CD4-positive, alpha-beta T cell treated with Interferon gamma for 1 hour (primary cell): Measurements from ENCODE around the gene TPM1.
"Not testable (repeated sequence)": the region's sequence is repeated elsewhere in the genome, so short reads cannot be mapped to it uniquely, and the experiment has no call there.

ENCODE experiments used
- DNase-seq: peaks from one replicate; pipeline ENCODE4 v3.0.0-alpha.2; 2020

The TPM1 gene

DNA sequence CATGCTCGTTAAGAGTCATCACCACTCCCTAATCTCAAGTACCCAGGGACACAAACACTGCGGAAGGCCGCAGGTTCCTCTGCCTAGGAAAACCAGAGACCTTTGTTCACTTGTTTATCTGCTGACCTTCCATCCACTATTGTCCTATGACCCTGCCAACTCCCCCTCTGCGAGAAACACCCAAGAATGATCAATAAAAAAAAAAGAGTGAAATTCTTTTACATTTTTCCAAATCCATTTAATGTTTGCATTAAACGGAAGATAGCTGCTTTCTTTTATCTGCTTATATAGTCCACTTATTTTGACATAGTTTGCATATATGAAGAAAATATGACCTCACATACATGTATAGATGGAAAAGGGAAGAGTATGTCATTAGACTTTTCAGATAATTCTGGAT lies 57.0 kb downstream of the TPM1 start:
- DNase-seq, result not testable (repeated sequence)

DNA sequence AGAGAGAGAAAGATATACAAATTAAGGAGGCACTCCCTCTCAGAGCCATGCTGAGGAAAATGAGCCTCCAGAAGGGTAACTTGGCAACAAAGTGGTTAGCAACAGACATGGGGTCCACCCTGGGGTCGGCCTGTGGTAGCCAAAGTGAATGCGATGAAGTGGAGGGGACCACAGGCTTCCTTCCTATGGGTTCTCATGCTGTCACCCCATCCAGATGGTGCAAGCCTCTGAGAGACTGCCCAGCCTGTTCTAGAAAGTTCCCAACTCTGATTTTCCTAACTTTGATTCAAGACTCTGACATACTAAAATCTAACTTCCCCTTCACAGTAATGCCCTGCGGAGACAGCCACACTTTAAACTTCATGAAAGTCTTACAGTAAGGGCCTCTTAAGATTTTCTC lies 60.9 kb downstream of the TPM1 start:
- no peak for DNase-seq

DNA sequence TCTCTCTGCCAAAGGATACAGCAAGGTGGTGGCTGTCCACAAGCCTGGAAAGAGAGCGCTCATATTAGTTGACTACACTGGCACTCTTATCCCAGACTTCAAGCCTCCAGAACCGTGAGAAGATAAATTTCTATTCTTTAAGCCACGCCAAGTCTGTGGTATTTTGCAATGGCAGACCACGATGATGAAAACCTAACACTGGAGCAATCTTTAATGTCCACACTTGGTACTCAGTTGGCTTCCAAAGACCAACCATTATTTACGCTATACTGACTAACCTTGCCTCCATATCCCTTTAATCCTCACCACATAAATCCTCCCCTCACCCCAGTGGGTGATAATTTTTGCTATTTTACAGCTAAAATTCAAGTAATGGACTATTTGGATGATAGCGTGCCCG lies 62.2 kb downstream of the TPM1 start:
- DNase-seq, result no peak

DNA sequence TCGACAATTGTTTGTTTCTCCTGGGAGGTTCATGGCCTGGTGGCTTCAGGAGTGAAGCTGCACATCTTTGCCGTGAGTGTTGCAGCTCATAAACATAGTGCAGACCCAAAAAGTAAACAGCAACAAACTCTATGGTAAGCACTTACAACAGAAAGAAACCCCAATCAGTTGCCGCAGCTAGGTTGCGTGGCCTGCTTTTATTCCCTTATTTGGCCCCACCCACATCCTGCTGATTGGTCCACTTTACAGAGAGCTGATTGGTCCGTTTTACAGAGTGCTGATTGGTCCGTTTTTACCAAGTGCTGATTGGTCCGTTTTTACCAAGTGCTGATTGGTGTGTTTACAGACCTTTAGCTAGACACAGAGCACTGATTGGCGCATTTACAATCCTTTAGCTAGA lies 62.8 kb downstream of the TPM1 start:
- DNase-seq, result peak; percentile 21

DNA sequence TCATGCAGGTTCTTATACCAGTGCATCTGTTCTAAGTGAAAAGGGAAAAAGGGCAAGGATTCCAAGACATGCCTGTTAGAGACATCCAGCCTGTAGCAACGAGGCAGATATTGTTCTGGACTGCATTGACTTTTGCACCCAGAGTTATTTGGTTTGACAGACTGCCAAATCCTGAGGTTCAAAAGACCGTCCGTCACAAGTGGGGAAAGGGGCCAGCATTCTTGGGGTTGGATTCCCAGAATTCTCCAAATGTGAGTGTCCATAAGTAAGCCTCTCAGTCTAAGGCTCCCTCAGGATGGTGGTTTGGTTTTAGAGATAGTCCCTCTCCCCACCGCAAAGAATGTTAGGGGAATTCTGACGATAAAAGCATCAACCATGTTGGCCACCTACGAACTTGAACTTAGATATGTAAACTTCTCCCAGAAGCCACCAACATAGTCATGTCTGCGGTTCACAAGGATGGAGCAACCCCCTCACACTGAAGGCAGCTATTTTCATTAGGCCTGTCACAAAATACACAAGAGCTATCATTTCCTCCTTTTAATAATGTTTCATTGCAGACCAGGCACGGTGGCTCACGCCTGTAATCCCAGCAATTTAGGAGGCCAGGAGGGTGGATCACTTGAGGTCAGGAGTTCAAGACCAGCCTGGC lies 65.5 kb downstream of the TPM1 start:
- no peak for DNase-seq

DNA sequence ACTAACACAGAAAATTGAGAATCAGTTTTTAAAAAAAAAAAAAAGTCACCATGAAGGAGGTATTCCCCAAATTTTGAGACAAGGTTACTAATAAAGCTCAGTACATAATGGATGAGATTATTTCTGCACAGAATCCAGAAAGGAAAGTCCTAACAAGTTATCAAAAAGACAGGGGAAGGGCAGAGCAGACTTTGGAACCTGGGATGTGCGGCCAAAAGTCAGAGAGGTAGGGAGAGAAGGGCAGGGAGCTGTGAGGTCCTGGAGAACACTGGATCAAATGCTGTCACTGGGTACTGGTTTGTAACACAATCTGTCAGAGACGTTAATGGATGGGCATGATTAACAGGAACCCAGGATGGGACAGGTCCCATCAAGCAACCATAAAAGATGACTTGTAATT lies 67.0 kb downstream of the TPM1 start:
- DNase-seq, result no peak

DNA sequence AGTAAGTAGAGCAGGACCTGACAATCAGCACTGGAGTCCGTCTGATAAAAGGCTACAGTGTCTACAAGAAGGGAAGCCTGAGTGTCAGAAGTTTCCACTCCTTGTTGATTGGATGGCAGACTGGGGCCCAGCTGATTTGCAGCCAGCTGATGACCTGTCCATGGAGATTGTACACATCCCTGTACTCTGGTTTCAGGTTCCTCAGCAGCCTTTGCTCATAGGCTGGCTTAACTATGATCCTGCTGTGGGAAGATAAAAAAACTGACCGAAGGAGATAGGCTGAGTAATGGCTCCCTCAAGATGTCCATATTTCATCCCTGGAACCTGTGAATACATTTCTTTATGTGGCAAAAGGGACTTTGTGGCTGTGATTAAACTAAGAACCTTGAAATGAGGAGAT lies 67.4 kb downstream of the TPM1 start:
- no peak for DNase-seq

DNA sequence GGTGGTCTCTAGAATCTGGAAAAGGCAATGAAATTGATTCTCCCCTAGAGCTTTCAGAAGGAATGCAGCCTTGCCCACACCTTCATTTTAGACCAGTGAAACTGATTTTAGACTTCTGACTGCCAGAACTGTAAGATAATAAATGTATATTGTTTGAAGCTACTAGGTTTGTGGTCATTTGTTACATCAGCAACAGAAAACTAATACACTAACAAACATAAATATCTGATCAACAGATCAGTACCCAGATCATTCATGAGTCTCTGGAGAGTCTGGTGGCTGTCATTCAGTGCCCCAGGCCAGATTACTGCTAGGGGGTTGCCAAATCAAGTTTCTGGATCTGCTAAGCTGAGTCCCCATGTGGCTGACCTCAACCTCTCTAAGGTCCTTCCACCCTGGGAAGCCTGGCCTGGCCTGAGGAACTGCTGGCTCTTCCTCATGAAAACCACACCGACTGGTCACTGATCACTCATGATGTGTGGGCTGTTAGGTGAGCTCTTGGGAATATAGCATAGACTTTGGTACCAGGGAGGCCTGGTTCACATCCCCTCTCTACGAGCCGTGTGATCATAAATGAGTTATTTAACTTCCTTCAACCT lies 68.0 kb downstream of the TPM1 start:
- no peak for DNase-seq

DNA sequence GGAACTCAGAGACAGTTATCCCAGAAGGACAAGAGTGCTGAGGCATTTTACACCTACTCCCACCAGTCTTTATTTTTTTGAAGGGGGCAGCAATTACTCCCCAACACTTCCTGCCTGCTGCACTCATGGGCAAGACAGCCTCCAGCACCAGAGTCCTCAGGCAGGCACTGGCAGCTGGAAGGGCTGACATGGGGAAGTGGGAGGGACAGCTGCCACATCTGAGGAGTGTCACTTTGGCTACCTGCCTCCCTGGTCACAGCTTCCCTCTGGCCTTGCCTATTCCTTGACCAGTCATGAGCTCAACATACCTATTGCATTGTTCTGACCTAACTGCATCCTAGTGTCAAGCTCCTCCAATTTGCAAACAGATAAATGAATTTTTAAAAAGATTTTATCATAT lies 68.9 kb downstream of the TPM1 start:
- no peak for DNase-seq

DNA sequence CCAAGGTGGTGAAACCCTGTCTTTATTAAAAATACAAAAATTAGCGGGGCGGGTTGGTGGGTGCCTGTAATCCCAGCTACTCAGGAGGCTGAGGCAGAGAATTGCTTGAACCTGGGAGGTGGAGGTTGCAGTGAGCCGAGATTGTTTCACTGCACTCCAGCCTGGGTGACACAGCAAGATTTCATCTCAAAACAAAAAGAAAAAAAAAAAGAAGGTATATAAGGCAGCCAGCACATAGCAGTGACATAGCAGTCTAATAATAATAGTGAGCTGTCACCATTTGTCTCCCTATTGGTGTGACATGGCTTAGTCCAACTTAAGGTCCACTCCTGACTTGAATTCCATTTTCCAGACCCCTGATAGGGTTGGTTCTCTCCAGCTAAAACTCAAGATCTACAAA lies 70.3 kb downstream of the TPM1 start:
- no peak for DNase-seq

DNA sequence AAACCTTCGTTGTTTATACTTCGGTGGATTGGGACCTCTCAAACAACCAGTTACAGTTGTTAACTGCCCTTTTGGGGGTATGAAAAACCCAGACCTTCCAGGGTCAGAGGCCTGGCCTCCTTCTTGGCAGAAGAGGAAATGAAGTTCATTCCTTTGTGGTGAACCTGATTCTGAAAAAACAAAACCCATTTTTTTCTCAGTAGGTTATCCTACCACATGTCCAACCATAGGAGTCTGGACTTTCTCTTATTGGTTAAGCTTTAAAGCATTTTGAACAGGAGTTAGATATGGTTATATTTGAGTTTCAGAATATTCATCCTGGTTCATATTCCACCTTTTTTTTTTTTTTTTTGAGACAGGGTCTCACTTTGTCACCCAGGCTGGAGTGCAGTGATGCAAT lies 71.9 kb downstream of the TPM1 start:
- DNase-seq, result no peak
